Erythroblast (primary cell): ENCODE measurements around the gene PBXIP1.

ENCODE experiments used
- GATA1 ChIP-seq: IDR thresholded peaks from 2 replicates; pipeline ENCODE4 v1.6.1; 2011; ENCODE audit warnings: low read depth, mild to moderate bottlenecking, control low read depth, low read length, moderate library complexity
- POLR2A ChIP-seq: IDR thresholded peaks from 2 replicates; pipeline ENCODE4 v1.6.1; 2011; ENCODE audit warnings: mild to moderate bottlenecking, low read length

DNA sequence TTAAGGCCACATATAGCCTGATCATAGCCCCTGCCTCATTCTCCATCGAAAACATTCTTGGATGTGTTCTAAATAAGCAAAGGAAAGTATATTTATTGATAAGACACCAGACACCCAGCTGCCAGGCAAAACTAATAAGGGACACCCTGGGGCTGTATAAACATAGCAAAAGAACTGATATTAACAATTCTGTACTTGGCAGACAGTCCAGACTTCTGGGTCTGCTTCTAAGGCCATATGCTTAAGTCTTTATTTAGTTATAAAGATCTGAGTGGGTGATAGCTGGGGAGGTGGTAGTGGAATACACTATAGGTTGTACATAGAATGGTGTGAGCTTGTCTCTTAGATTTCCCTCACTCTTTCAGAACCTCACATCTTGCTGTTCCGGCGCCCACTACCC, 22.5 kb upstream of the PBXIP1 start:
- TF ChIP-seq POLR2A (no peak), GATA1 (no peak)
